GM21423 (cell line): Measurements from ENCODE around the gene MYO7A.

ENCODE experiments used
- ATAC-seq: cut with Tn5 transposase; IDR thresholded peaks from one replicate; pipeline ENCODE4 v1.9.1; 2021; ENCODE audit warnings: mild to moderate bottlenecking, moderate library complexity; ENCODE audit not compliant: unreplicated experiment

The MYO7A gene

GRCh38 chr11:77159219-77159936 lies 31.3 kb downstream of the MYO7A start:
- no peak for ATAC-seq

DNA sequence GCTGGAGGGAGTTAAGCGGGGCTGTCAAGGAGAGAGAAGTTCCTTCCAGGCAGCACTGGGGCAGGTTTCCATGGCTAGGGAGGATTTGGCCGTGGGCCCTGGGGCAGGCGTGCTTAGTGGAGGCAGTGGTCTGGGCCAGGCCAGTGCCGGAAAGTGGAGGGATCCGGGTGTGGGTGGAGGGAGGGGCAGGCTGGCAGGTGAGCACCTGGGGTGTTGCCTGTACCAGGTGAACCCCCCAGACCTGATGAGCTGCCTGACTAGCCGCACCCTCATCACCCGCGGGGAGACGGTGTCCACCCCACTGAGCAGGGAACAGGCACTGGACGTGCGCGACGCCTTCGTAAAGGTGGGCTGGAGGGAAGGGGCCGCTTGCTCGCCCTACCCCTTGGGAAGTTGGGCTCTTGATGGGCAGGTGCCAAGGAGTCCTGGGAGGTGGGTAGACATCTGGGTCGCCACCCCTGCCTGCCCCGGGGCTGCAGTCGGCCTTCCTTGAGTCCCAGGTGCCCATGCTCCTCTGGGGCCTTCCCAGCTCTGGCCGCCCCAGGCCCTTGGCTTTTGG lies 32.0 kb downstream of the MYO7A start:
- no peak for ATAC-seq

DNA sequence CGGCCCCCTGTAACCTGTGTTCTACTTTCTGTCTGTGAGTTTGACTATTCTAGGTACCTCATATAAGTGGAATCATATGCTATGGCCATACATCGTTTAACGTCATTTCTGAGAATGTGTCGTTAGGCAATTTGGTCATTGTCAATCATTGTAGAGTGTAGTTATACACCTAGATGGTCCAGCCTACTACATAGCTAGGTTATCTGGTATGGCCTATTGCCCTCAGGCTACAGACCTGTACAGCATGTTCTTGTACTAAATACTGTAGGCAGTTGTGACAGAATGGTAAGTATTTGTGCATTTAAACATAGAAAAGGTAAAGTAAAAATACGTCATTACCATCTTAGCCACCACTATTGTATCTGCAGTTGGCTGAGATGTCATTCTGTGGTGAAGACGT lies 35.2 kb downstream of the MYO7A start:
- ATAC-seq: no peak

DNA sequence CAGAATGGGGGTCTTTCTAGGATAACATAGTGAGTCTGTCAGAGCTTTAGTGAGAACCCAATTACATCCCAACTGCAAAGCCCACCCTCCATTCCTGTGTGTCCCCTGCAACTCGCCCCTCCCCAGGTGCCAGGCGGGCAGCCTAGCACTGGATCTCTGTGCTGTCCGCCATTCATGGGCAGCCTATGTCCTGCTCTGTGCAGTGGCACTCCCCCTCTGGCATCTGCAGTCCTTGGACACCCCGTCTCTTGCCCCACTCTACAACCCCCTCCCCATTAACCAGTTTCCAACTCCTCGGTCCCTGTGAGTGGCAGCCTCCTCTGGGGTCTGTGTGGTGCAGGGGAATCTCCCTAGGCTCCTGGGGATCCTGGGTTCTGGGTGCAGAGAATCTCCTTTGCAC lies 37.0 kb downstream of the MYO7A start:
- no peak for ATAC-seq

- no peak for ATAC-seq
Measured at GRCh38 chr11:77166021-77166420, 38.0 kb downstream of the MYO7A start.

GRCh38 chr11:77167111-77167626 lies 39.1 kb downstream of the MYO7A start:
- no peak for ATAC-seq

DNA sequence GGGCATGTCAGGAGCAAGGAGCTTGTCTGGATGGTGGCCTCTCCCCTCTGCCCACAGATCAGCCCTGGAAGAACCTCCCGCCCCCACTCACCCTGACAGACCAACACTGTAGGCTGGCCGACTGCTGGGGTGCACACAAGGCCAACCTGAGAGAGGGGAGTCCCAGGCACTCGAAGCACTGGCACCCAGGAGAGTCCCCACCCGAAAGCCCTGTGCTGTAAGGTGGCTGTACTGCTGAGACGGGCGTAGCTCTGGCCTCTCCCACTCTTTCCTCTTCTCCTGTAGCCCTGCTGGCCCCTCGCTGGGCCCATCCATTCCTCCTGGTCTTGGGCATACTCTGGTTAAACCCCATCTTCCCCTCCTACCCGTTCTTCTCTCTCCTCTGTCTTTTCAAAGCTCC lies 39.7 kb downstream of the MYO7A start:
- ATAC-seq: no peak

GRCh38 chr11:77170107-77170506 lies 42.1 kb downstream of the MYO7A start:
- ATAC-seq: no peak

DNA sequence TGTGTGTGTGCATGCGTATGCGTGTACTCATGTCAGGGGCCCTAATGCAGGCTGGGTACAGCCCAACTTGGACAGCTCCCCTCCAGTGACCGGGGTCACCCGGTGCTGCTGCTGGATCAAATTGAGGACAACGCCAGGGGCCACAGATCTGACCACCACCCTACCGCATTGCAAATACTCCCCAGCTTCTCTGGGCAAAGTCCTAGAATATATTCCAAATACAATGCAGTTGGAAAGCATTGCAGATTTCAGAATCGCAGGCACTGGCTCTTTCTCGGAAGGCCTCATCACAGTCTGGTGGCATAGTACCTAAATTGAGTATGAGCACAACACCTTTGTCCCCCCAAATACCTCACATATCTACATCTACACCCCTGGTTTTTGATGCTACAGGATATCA lies 43.2 kb downstream of the MYO7A start:
- no peak for ATAC-seq

DNA sequence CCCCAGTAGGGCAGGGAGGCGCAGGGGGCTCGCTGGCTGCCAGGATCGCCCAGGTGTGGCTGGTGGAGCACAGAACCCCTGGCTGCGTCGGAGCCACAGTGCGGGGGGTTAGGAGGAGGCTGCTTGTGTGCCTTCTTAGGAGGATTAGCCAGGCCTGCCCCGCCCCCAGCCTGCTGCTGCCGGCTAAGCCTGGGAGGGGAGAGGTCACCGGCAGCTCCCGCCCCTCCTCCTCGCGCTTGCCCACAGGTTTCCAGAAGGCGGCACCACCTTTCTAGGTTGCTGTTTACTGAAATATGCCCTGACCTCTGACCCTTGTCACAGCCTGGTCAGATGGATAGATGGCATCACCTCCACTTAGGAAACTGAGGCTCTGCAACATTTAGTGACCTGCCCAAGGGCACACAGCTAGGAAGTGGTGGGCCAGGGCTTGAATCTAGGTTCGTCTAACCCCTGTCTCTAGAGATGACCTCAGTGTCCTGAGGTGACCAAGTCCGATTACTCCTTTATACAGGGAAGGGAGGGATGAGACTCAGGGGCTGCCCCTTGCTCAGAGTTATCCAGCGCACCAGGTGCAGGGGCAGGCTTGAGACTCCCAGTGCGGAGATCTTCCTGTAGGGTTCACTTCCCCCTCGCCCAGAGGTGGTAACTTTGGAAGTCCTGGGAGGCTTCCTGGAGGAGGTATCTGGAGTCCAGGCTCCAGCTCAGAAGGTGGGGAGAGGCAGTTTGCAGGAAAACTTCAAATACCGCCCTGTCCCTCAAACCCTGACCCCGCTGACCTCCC lies 44.0 kb downstream of the MYO7A start:
- ATAC-seq: no peak

DNA sequence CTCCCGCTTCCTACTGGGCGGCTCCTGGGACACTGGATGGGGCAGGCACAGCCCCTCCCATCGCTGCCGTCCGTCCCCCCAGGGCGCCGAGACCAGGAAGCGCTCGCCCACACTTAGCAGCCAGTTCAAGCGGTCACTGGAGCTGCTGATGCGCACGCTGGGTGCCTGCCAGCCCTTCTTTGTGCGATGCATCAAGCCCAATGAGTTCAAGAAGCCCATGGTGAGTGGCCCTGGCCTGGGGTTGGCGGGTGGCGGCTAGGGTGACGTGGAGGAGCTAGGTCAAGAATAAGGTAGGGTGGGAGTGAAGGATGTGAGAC lies 44.6 kb downstream of the MYO7A start:
- ATAC-seq: no peak

GRCh38 chr11:77173494-77173893 lies 45.4 kb downstream of the MYO7A start:
- ATAC-seq: no peak

- ATAC-seq: no peak
Measured at GRCh38 chr11:77174559-77174958, 46.5 kb downstream of the MYO7A start.

- no peak for ATAC-seq
Measured at GRCh38 chr11:77175021-77175842, 47.2 kb downstream of the MYO7A start.

DNA sequence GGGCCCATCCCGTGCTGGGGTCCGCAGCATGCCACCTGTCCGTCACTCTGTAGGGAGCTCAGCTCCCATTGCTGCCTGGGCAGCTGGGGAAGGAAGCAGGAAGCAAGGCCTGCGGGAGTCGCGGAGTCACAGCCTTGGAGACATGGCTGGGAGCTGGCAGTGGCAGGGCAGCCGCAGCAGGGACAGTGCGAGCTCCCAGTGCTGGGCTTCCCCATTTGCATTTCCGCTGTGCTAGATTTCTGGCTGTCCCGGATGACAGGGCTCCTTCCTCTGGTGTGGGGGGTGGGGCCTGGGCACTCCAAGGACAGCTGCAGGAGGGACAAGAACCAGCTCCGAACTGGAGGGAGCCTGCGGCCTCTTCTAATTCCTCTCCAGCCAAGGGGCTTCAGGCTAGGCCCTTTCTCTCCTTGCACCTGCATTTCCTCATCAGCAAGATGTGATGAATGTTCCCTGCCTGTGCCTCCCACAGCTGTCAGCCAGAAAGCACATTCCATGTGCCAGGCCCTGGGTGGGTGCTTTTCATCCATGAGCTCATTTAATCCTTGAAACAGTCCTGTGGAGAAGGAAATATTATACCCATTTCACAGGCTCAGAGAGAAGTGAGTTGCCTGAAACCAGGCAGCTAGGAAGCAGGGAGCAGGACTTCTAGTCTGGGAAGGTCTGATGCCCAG lies 48.0 kb downstream of the MYO7A start:
- ATAC-seq: peak; percentile 64

DNA sequence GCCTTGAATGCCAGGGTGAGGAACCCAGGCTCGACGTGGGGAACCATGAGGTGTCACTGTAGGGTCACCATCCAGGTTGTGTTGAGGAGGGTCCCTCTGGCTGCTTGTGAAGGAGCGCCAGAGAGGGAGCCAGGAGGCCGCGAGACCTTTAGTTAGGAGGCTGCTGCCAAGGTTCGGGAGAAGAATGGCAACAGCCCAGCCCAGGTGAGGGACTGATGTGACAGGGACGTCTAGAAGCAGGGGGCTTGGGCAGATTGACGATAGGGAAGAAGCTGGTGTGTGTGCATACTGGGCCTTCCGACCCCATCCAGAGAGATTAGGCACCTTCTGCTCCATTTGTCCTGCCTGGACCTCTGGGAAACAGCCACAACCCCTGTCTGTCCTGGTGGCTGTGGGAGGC lies 49.0 kb downstream of the MYO7A start:
- no peak for ATAC-seq

GRCh38 chr11:77178150-77178549 lies 50.1 kb downstream of the MYO7A start:
- ATAC-seq: no peak

- ATAC-seq: no peak
Measured at GRCh38 chr11:77179048-77179447, 51.0 kb downstream of the MYO7A start.

DNA sequence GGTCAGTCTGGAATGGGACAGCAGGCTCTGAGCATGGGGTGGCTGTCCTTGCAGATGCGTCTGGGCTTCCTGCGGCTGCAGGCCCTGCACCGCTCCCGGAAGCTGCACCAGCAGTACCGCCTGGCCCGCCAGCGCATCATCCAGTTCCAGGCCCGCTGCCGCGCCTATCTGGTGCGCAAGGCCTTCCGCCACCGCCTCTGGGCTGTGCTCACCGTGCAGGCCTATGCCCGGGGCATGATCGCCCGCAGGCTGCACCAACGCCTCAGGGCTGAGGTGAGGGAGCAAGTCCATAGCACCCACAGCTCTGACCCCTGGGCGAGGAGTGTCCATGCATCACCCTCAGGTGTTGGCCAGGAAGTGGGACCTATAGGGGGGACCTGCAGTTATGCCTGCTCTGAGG lies 51.6 kb downstream of the MYO7A start:
- ATAC-seq: no peak

DNA sequence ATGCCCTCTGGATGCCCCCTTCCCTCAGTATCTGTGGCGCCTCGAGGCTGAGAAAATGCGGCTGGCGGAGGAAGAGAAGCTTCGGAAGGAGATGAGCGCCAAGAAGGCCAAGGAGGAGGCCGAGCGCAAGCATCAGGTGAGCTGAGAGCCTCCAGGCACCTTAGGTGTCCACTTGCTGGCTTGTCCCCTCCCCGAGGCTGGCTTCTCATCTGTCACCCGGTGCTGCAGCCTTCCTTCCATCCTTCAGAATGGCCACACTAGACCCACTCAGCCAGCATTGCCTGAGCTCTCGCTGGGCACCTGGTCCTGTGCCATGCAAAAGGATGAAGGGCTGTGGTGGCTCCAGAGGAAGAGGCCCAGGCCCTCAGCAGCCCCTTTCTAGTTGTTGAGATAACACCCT lies 52.3 kb downstream of the MYO7A start:
- ATAC-seq: no peak

- no peak for ATAC-seq
Measured at GRCh38 chr11:77181226-77181625, 53.2 kb downstream of the MYO7A start.
